Vagina (tissue), 2 donors: ENCODE results near the gene PTPRD.

ENCODE experiments used
- POLR2A ChIP-seq, 2 donors: fragments of 450-650 bp; IDR thresholded peaks; one replicate each; pipeline ENCODE4 v1.6.1; 2017; ENCODE audit warnings: antibody characterized with exemption in 2 of 2, mild to moderate bottlenecking in 2 of 2, moderate library complexity in 2 of 2
- POLR2AphosphoS5 ChIP-seq, 2 donors: sonication (generic); formaldehyde crosslinking; IDR thresholded peaks; one replicate each; pipeline ENCODE4 v1.9.0; 2017; ENCODE audit warnings: antibody characterized with exemption in 2 of 2, mild to moderate bottlenecking in 2 of 2, low read depth in 1 of 2; ENCODE audit not compliant: insufficient read depth in 1 of 2
- TF ChIP-seq, protein P1 (sequence below), 3 experiments: fragments of 450-650 bp in 2 of 3; fragments of 200-600 bp in 1 of 3; sonication (generic) in 1 of 3; IDR thresholded peaks; one replicate each; pipeline ENCODE4 v1.5.1; 2017 to 2019; ENCODE audit warnings: antibody characterized with exemption in 3 of 3, mild to moderate bottlenecking in 2 of 3, moderate library complexity in 2 of 3

- TF ChIP-seq, protein P1, sequence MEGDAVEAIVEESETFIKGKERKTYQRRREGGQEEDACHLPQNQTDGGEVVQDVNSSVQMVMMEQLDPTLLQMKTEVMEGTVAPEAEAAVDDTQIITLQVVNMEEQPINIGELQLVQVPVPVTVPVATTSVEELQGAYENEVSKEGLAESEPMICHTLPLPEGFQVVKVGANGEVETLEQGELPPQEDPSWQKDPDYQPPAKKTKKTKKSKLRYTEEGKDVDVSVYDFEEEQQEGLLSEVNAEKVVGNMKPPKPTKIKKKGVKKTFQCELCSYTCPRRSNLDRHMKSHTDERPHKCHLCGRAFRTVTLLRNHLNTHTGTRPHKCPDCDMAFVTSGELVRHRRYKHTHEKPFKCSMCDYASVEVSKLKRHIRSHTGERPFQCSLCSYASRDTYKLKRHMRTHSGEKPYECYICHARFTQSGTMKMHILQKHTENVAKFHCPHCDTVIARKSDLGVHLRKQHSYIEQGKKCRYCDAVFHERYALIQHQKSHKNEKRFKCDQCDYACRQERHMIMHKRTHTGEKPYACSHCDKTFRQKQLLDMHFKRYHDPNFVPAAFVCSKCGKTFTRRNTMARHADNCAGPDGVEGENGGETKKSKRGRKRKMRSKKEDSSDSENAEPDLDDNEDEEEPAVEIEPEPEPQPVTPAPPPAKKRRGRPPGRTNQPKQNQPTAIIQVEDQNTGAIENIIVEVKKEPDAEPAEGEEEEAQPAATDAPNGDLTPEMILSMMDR (IDR thresholded peaks at IDR 0.05), result no peak
- TF ChIP-seq POLR2A (IDR thresholded peaks at IDR 0.05) (no peak), POLR2AphosphoS5 (IDR thresholded peaks at IDR 0.05; ENCODE audit: insufficient read depth in 1 of 2, low read depth in 1 of 2) (no peak)
Observed at GRCh38 chr9:8613346-8613825, 1999.4 kb downstream of the PTPRD start.
